K562 (cell line): ENCODE data around the gene ARL6IP4. TPM values are rescaled to one million over a fixed set of nuclear protein-coding genes. Genes with fewer than 3 reads are reported as not detected.

Experiments used
- ATAC-seq: fragments of 200-7000 bp; cut with Tn5 transposase; 3 replicates; pipeline ENCODE4 v1.9.1; 2020; ENCODE audit warnings: moderate library complexity
- BruUV-seq: library from RNA; stranded (reverse); fragments of 400-500 nt; replicated peaks from 2 replicates; lab custom pipeline; 2021; lab: Mats Ljungman, UMichigan
- CTCF ChIA-PET: fragments of 300-600 bp; formaldehyde crosslinking; extraction: SDS; loops from one replicate; lab custom pipeline; 2021; ENCODE audit warnings: low intra/inter-chr PET ratio; lab: Yijun Ruan, JAX
- POLR2A ChIA-PET: fragments of 300-600, 350-650 bp; sonication (Branson Sonifier 250); formaldehyde crosslinking; extraction: SDS; loops from one replicate; lab custom pipeline; 2021; ENCODE audit warnings: antibody characterized with exemption, inconsistent platforms; lab: Yijun Ruan, JAX
- DNase-seq, 4 experiments: peaks; one replicate each; pipeline versions ENCODE4 v3.0.0 to v3.0.0-alpha.2; 2011 to 2018; ENCODE audit warnings: low spot score in 3 of 4, mixed read lengths in 3 of 4; ENCODE audit errors: extremely low read depth in 1 of 4
- FAIRE-seq: peaks from 2 replicates; lab custom pipeline; 2011; peaks lifted over from hg19 to GRCh38; lab: Jason Lieb, UNC
- H2AFZ ChIP-seq: 2 replicates; pipeline ENCODE4 v1.6.0; 2011; ENCODE audit warnings: low read depth, low read length, control low read depth, inconsistent platforms
- H3K27ac ChIP-seq: fragments of 200-600 bp; 3 replicates; pipeline ENCODE4 v1.8.0; 2011; ENCODE audit warnings: low read depth, mild to moderate bottlenecking, control low read depth, inconsistent platforms, low read length, moderate library complexity, mixed read lengths; ENCODE audit errors: extremely low read depth
- H3K27me3 ChIP-seq, 2 experiments: fragments of 300-600 bp in 1 of 2; 2 replicates in 1 of 2; 3 replicates in 1 of 2; pipeline versions ENCODE4 v1.6.0 to v1.8.0; 2011; ENCODE audit warnings: inconsistent platforms in 2 of 2, low read length in 2 of 2, mild to moderate bottlenecking in 1 of 2, mixed read lengths in 1 of 2, moderate library complexity in 1 of 2; ENCODE audit not compliant: control insufficient read depth in 2 of 2, insufficient read depth in 2 of 2
- H3K36me3 ChIP-seq: fragments of 300-600 bp; 3 replicates; pipeline ENCODE4 v1.8.0; 2011; ENCODE audit warnings: mild to moderate bottlenecking, low read length, inconsistent platforms; ENCODE audit not compliant: control insufficient read depth, insufficient read depth
- H3K4me1 ChIP-seq, 2 experiments: fragments of 200-600 bp in 1 of 2; replicated peaks in 1 of 2; 2 replicates in 1 of 2; 3 replicates in 1 of 2; pipeline versions ENCODE4 v1.5.1 to v1.8.0; 2011; ENCODE audit warnings: inconsistent platforms in 2 of 2, low read length in 2 of 2, mild to moderate bottlenecking in 1 of 2, mixed read lengths in 1 of 2, moderate library complexity in 1 of 2; ENCODE audit not compliant: control insufficient read depth in 2 of 2, insufficient read depth in 2 of 2
- H3K4me2 ChIP-seq: 2 replicates; pipeline ENCODE4 v1.6.1; 2011; ENCODE audit warnings: low read length, control low read depth, inconsistent platforms, mixed read lengths; ENCODE audit not compliant: insufficient read depth
- H3K4me3 ChIP-seq: fragments of 200-600 bp; sonication (generic), shearing (Covaris generic); 2 replicates; pipeline ENCODE4 v1.5.1; 2016; ENCODE audit warnings: control low read depth, inconsistent platforms
- H3K79me2 ChIP-seq: fragments of 200-600 bp; 3 replicates; pipeline ENCODE4 v1.8.0; 2011; ENCODE audit warnings: low read length, inconsistent platforms; ENCODE audit not compliant: control insufficient read depth, insufficient read depth
- H3K9ac ChIP-seq, 2 experiments: 2 replicates each; pipeline versions ENCODE4 v1.6.0 to v1.6.1; 2011; ENCODE audit warnings: low read depth in 2 of 2, low read length in 2 of 2, control low read depth in 1 of 2, inconsistent platforms in 1 of 2, mild to moderate bottlenecking in 1 of 2, mixed read lengths in 1 of 2; ENCODE audit not compliant: insufficient read depth in 1 of 2
- H3K9me1 ChIP-seq: one replicate; pipeline ENCODE4 v1.6.0; 2011; ENCODE audit warnings: inconsistent platforms, mild to moderate bottlenecking, low read length, moderate library complexity; ENCODE audit not compliant: control insufficient read depth, insufficient read depth
- H3K9me3 ChIP-seq: replicated peaks from 2 replicates; pipeline ENCODE4 v1.5.1; 2011; ENCODE audit warnings: low read depth, low read length, inconsistent platforms; ENCODE audit not compliant: control insufficient read depth, insufficient read depth
- H4K20me1 ChIP-seq: replicated peaks from 2 replicates; pipeline ENCODE4 v1.6.1; 2011; ENCODE audit warnings: low read length, inconsistent platforms, mixed read lengths; ENCODE audit not compliant: control insufficient read depth, insufficient read depth
- ATF1 ChIP-seq, 2 experiments: fragments of 450-650 bp in 1 of 2; IDR thresholded peaks; 2 replicates each; pipeline ENCODE4 v1.6.1; 2016; ENCODE audit warnings: missing compliant biosample characterization in 1 of 2, missing genetic modification characterization in 1 of 2
- EGR1 ChIP-seq: fragments of 450-650 bp; conservative IDR thresholded peaks from 2 replicates; pipeline ENCODE4 v1.6.1; 2017; ENCODE audit warnings: mild to moderate bottlenecking
- SETDB1 ChIP-seq: IDR thresholded peaks from one replicate; pipeline ENCODE4 v1.6.1; 2012; ENCODE audit warnings: low read length, control low read depth, inconsistent platforms
- SRSF9 ChIP-seq: fragments of 200-400 bp; formaldehyde crosslinking; IDR thresholded peaks from 2 replicates; pipeline ENCODE4 v1.6.1; 2017; ENCODE audit warnings: low read depth, low read length, borderline replicate concordance
- TEAD4 ChIP-seq, 2 experiments: sonication (generic) in 1 of 2; formaldehyde crosslinking in 1 of 2; IDR thresholded peaks; 2 replicates each; pipeline versions ENCODE4 v1.6.1 to v1.8.0; 2012 to 2022; ENCODE audit warnings: borderline replicate concordance in 1 of 2, inconsistent platforms in 1 of 2, low read length in 1 of 2, mild to moderate bottlenecking in 1 of 2, missing genetic modification reagents in 1 of 2
- ZNF165 ChIP-seq: fragments of 250-450 bp; sonication (Bioruptor Pico); IDR thresholded peaks from 2 replicates; pipeline ENCODE4 v1.4.0; 2020; ENCODE audit warnings: borderline replicate concordance
- ZNF586 ChIP-seq: fragments of 450-650 bp; formaldehyde crosslinking; conservative IDR thresholded peaks from 2 replicates; pipeline ENCODE4 v1.4.0; 2020; ENCODE audit warnings: mild to moderate bottlenecking, moderate library complexity
- ZNF644 ChIP-seq: fragments of 200-800 bp; sonication (Bioruptor generic); IDR thresholded peaks from 2 replicates; pipeline ENCODE4 v1.6.1; 2016; ENCODE audit warnings: low read depth, missing genetic modification characterization, missing compliant biosample characterization
- WGBS: fragments of 100-300 bp; shearing (Covaris generic); methylation state at CpG from one replicate; pipeline ENCODE4 v1.1.6; 2016; ENCODE audit warnings: low coverage, mixed read lengths; ENCODE audit not compliant: insufficient coverage; ENCODE audit errors: missing lambda C conversion rate; 5-methylcytosine and 5-hydroxymethylcytosine counted together
- in situ Hi-C: fragments of 300-500 bp; cut with MboI; formaldehyde crosslinking; loops from 4 replicates; pipeline ENCODE4 v1.15.0; 2018; ENCODE audit warnings: inconsistent platforms, mixed read lengths
- intact Hi-C: fragments of 100-400 bp; cut with micrococcal nuclease; formaldehyde crosslinking; loops from 2 replicates; pipeline ENCODE4 v1.14.2; 2022
- polyA plus RNA-seq, 8 experiments: library from polyadenylated mRNA; depleted of rRNA in 4 of 8; stranded (reverse) in 5 of 8; unstranded in 3 of 8; fragments of >200 nt; fragmentation: Nextera tagmentation in 2 of 8; fragmentation: Illumina TruSeq in 1 of 8; extraction: Ambion mirVana in 2 of 8; extraction: Trizol in 1 of 8; gene quantifications; 2 replicates each; pipeline versions ENCODE4 v1.2.1 to v1.2.3, GENCODE V29; 2011 to 2014; ENCODE audit warnings: inconsistent platforms in 1 of 8, missing spikeins in 1 of 8
- total RNA-seq, 7 experiments: library from RNA; depleted of rRNA in 6 of 7; stranded (reverse); fragments of >200 nt in 6 of 7; fragmentation: Illumina TruSeq in 2 of 7; extraction: Trizol in 2 of 7; gene quantifications; 2 replicates each; pipeline versions ENCODE4 v1.2.1 to v1.2.3, GENCODE V29; 2011 to 2021; ENCODE audit warnings: low replicate concordance in 1 of 7
- TF ChIP-seq, protein P1 (sequence below): fragments of 250-450 bp; sonication (Bioruptor Pico); IDR thresholded peaks from 2 replicates; pipeline ENCODE4 v1.8.0; 2022; ENCODE audit warnings: moderate library complexity, mild to moderate bottlenecking, inconsistent platforms
- TF ChIP-seq, protein P2 (sequence below): fragments of 250-450 bp; sonication (Bioruptor Pico); IDR thresholded peaks from 2 replicates; pipeline ENCODE4 v1.4.0; 2020; ENCODE audit warnings: mild to moderate bottlenecking

The ARL6IP4 gene
- total and polyA plus RNA-seq, 9 of the 15 experiments (the other 6 are each of a cell fraction or from before 2014, with no cell fraction given): 2.4 to 255 (median 151) TPM

DNA sequence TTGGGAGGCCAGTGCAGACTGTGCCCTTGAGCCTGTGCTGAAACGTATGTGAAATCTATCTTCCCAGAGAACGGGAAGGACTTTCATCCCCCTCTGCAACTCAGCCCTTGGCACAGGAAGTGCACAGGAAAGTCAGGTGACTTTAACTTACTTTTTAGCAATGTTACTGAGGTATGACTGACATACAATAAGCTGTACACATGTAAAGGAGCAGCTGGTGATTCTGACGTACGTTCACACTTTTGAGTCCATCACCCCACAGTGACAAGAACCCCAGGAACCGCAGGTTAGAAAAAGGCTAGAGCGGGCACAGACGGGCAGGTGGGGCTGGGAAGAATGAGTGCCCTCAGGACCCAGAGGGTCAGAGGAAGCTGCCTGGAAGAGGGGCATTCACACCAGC, 48.0 kb downstream of the ARL6IP4 start:
- Histone ChIP-seq H3K9me1 (no peaks in the 10 kb centered on the region), H3K36me3 (no peaks in the 10 kb centered on the region; the same call in 2 of the 3 replicates), H3K4me1 (peaks cover 9 to 13% of the 10 kb centered on the region in 2 experiments; a peak in 4 of 5 replicates), H3K27ac (no peak overlapping the region), H3K79me2 (no peaks in the 10 kb centered on the region), H4K20me1 (no peaks in the 10 kb centered on the region), H3K4me2 (no peak overlapping the region), H3K9ac (no peak overlapping the region), H3K4me3 (no peak overlapping the region), H3K9me3 (no peaks in the 10 kb centered on the region), H2AFZ (no peak overlapping the region), H3K27me3 (no peaks in the 10 kb centered on the region)
- intact Hi-C loops (no loop called here), in situ Hi-C loops (no loop called here)
- TF ChIP-seq SRSF9: no peak
- no peak for TF ChIP-seq SETDB1
- no peak for TF ChIP-seq ZNF165 (CRISPR knock-in tag)
- TF ChIP-seq, protein P1, sequence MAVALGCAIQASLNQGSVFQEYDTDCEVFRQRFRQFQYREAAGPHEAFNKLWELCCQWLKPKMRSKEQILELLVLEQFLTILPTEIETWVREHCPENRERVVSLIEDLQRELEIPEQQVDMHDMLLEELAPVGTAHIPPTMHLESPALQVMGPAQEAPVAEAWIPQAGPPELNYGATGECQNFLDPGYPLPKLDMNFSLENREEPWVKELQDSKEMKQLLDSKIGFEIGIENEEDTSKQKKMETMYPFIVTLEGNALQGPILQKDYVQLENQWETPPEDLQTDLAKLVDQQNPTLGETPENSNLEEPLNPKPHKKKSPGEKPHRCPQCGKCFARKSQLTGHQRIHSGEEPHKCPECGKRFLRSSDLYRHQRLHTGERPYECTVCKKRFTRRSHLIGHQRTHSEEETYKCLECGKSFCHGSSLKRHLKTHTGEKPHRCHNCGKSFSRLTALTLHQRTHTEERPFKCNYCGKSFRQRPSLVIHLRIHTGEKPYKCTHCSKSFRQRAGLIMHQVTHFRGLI (CRISPR knock-in tag): no peak
- TF ChIP-seq EGR1: no peak
- TF ChIP-seq, protein P2, sequence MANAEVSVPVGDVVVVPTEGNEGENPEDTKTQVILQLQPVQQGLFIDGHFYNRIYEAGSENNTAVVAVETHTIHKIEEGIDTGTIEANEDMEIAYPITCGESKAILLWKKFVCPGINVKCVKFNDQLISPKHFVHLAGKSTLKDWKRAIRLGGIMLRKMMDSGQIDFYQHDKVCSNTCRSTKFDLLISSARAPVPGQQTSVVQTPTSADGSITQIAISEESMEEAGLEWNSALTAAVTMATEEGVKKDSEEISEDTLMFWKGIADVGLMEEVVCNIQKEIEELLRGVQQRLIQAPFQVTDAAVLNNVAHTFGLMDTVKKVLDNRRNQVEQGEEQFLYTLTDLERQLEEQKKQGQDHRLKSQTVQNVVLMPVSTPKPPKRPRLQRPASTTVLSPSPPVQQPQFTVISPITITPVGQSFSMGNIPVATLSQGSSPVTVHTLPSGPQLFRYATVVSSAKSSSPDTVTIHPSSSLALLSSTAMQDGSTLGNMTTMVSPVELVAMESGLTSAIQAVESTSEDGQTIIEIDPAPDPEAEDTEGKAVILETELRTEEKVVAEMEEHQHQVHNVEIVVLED (CRISPR knock-in tag): no peak
- TF ChIP-seq ZNF586 (CRISPR knock-in tag): no peak
- TF ChIP-seq ZNF644 (tag): no peak
- no peak for TF ChIP-seq ATF1 (CRISPR knock-in tag; IDR thresholded peaks at IDR 0.05)
- no peak for TF ChIP-seq ATF1 (tag; IDR thresholded peaks at IDR 0.05)
- TF ChIP-seq TEAD4 (IDR thresholded peaks at IDR 0.05; ENCODE audit: low read length): no peak
- TF ChIP-seq TEAD4 (CRISPR knock-in tag; IDR thresholded peaks at IDR 0.05; ENCODE audit: borderline replicate concordance): no peak
- 73% methylated on average over 7 of the region's 7 CpGs for WGBS
- ChIA-PET POLR2A (interaction anchor here (0.7 kb wide), 1 partner anchor 319 kb away, joined by 3 read pairs; no protein-coding TSS in a partner anchor), CTCF (no interaction called here)
- no peak for DNase-seq
- no TSS peak for BruUV-seq
- no peak for ATAC-seq
- FAIRE-seq: no peak
